Kidney (tissue), 14 donors: ENCODE data around the gene SMIM21. TPM values are rescaled to one million over a fixed set of nuclear protein-coding genes. Genes with fewer than 3 reads are reported as not detected.
A peak's percentile ranks its signal among the peaks of the same experiment; 100 is the strongest.

Experiments
- DNase-seq, 5 donors: peaks; one replicate each; pipeline ENCODE4 v3.0.0-alpha.2; 2013 to 2020
- FAIRE-seq: peaks from 2 replicates; lab custom pipeline; 2012; peaks lifted over from hg19 to GRCh38; lab: Jason Lieb, UNC
- H3K27ac ChIP-seq, 2 donors: one replicate each; pipeline ENCODE4 v1.7.0; 2013; ENCODE audit warnings: low read depth in 2 of 2, low read length in 2 of 2, inconsistent platforms in 1 of 2
- H3K27me3 ChIP-seq: one replicate; pipeline ENCODE4 v1.7.1; 2013; ENCODE audit warnings: low read length, inconsistent platforms; ENCODE audit not compliant: control insufficient read depth, insufficient read depth
- H3K36me3 ChIP-seq, 3 donors: one replicate each; pipeline versions ENCODE4 v1.7.0 to v1.7.1; 2013; ENCODE audit warnings: low read length in 3 of 3, control low read depth in 1 of 3, inconsistent platforms in 1 of 3; ENCODE audit not compliant: insufficient read depth in 3 of 3, control insufficient read depth in 2 of 3
- H3K4me1 ChIP-seq, 3 donors: one replicate each; pipeline versions ENCODE4 v1.7.0 to v1.7.1; 2013; ENCODE audit warnings: low read length in 3 of 3, inconsistent platforms in 1 of 3, low read depth in 1 of 3; ENCODE audit not compliant: control insufficient read depth in 2 of 3, insufficient read depth in 2 of 3
- H3K4me3 ChIP-seq, 3 donors: one replicate each; pipeline versions ENCODE4 v1.7.0 to v1.8.1; 2013; ENCODE audit warnings: low read length in 3 of 3, control low read depth in 1 of 3, inconsistent platforms in 1 of 3
- H3K9ac ChIP-seq, 3 donors: one replicate each; pipeline versions ENCODE4 v1.7.0 to v1.7.1; 2013; ENCODE audit warnings: low read length in 3 of 3, control low read depth in 1 of 3, inconsistent platforms in 1 of 3
- H3K9me3 ChIP-seq, 3 donors: one replicate each; pipeline versions ENCODE4 v1.7.0 to v1.7.1; 2013; ENCODE audit warnings: low read length in 3 of 3, control low read depth in 1 of 3, inconsistent platforms in 1 of 3; ENCODE audit not compliant: control insufficient read depth in 2 of 3, insufficient read depth in 1 of 3
- CTCF ChIP-seq: IDR thresholded peaks from 3 replicates; pipeline ENCODE4 v1.5.1; 2012; ENCODE audit warnings: mild to moderate bottlenecking, moderate library complexity, borderline replicate concordance; ENCODE audit not compliant: insufficient read depth; ENCODE audit errors: extremely low read depth
- intact Hi-C: fragments of 100-400 bp; cut with DNase I; formaldehyde crosslinking; loops from one replicate; pipeline ENCODE4 v1.11.1; 2022
- polyA plus RNA-seq: library from polyadenylated mRNA; stranded (reverse); fragments of 350-450 nt; fragmentation: Illumina TruSeq; extraction: RNeasy Lipid Tissue Mini Kit (QIAGEN cat#74804); gene quantifications from one replicate; pipeline ENCODE4 v1.2.3, GENCODE V29; 2014; ENCODE audit warnings: low read depth, low replicate concordance; ENCODE audit not compliant: insufficient read depth
- total RNA-seq: library from RNA; stranded (reverse); fragmentation: NEBNext Ultra II Directional; extraction: Animal tissue kit (Norgen Biotek cat#: 25700); gene quantifications from one replicate; pipeline ENCODE4 v1.2.1, GENCODE V29; 2021
- donor health status: control.
- donor health status: control.
- donor health status: control.
- donor health status: control.
- donor health status: control.
- donor health status: DM: yes; HTN: yes; CAD: no.
- donor health status: Normal renal cell carcinoma (clear cell type).

SMIM21 gene
- total and polyA plus RNA-seq, 2 donors from 2014 or later: not detected

GRCh38 chr18:75437979-75438378 lies 10.5 kb upstream of the SMIM21 start:
- FAIRE-seq (no peak), DNase-seq (no peak)
- Histone ChIP-seq H3K4me3 (no peak overlapping the region), H3K27me3 (no peaks in the 10 kb centered on the region), H3K4me1 (no peaks in the 10 kb centered on the region), H3K9ac (no peak overlapping the region), H3K36me3 (no peaks in the 10 kb centered on the region), H3K27ac (no peak overlapping the region), H3K9me3 (no peaks in the 10 kb centered on the region)
- intact Hi-C loops: no loop called here
- no peak for TF ChIP-seq CTCF

GRCh38 chr18:75433098-75433497 lies 5.6 kb upstream of the SMIM21 start:
- intact Hi-C loops: no loop called here
- DNase-seq (peak in 2 of 5 donors; percentile 23 to 30), FAIRE-seq (no peak)
- Histone ChIP-seq H3K27me3 (no peaks in the 10 kb centered on the region), H3K9me3 (no peaks in the 10 kb centered on the region), H3K36me3 (no peaks in the 10 kb centered on the region), H3K4me3 (no peak overlapping the region), H3K4me1 (no peaks in the 10 kb centered on the region), H3K9ac (no peak overlapping the region), H3K27ac (no peak overlapping the region)
- no peak for TF ChIP-seq CTCF

- Histone ChIP-seq H3K27me3 (no peaks in the 10 kb centered on the region), H3K36me3 (no peaks in the 10 kb centered on the region), H3K9ac (no peak overlapping the region), H3K4me1 (no peaks in the 10 kb centered on the region), H3K9me3 (no peaks in the 10 kb centered on the region), H3K4me3 (no peak overlapping the region), H3K27ac (no peak overlapping the region)
- DNase-seq (no peak), FAIRE-seq (no peak)
- TF ChIP-seq CTCF: no peak
- intact Hi-C loops: no loop called here
Observed at GRCh38 chr18:75429975-75430374, 2.5 kb upstream of the SMIM21 start.

GRCh38 chr18:75428490-75428889 lies 987 bp upstream of the SMIM21 start:
- TF ChIP-seq CTCF: no peak
- Histone ChIP-seq H3K4me3 (no peak overlapping the region), H3K27me3 (no peaks in the 10 kb centered on the region), H3K36me3 (no peaks in the 10 kb centered on the region), H3K4me1 (no peaks in the 10 kb centered on the region), H3K9me3 (no peaks in the 10 kb centered on the region), H3K9ac (no peak overlapping the region), H3K27ac (no peak overlapping the region)
- no peak for FAIRE-seq
- intact Hi-C loops: no loop called here
- DNase-seq: no peak
